ENCODE measurements around the gene KRT14.
"Not testable (repeated sequence)": the region's sequence is repeated elsewhere in the genome, so short reads cannot be mapped to it uniquely, and the experiment has no call there.

KRT14 gene

DNA sequence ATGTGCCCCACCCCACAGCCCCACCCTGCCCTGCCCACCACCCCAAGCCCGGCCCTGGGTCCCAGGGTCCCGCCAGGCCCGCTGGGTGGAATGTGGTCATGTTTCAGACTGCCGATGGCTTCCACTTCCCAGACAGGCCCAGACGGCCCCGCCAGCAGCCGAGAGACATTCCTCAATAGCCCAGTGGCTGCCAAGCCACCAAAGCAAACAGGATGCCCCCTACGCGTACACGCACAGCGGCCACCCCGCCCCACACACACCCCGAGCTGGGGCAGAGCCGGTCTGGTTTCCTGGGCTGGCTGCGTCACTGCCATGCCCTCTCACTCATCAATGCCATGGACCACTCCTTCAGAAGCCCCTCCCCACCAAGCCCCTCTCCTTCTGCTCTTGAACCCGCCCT, 38.9 kb upstream of the KRT14 start:
- H3K4me3 ChIP-seq (ENCODE audit: low read depth, low read length): no peak overlapping the region
- TF ChIP-seq, protein P1, sequence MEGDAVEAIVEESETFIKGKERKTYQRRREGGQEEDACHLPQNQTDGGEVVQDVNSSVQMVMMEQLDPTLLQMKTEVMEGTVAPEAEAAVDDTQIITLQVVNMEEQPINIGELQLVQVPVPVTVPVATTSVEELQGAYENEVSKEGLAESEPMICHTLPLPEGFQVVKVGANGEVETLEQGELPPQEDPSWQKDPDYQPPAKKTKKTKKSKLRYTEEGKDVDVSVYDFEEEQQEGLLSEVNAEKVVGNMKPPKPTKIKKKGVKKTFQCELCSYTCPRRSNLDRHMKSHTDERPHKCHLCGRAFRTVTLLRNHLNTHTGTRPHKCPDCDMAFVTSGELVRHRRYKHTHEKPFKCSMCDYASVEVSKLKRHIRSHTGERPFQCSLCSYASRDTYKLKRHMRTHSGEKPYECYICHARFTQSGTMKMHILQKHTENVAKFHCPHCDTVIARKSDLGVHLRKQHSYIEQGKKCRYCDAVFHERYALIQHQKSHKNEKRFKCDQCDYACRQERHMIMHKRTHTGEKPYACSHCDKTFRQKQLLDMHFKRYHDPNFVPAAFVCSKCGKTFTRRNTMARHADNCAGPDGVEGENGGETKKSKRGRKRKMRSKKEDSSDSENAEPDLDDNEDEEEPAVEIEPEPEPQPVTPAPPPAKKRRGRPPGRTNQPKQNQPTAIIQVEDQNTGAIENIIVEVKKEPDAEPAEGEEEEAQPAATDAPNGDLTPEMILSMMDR (conservative IDR thresholded peaks at IDR 0.05; ENCODE audit: low read depth, low read length): no peak
- no peak for DNase-seq (ENCODE audit: low read depth)

- DNase-seq (ENCODE audit: low read depth): no peak
- no peak within 1 kb of the TSS for H3K4me3 ChIP-seq (ENCODE audit: low read depth, low read length)
- TF ChIP-seq, protein P1 (conservative IDR thresholded peaks at IDR 0.05; ENCODE audit: low read depth, low read length): no peak
Observed at GRCh38 chr17:41624208-41625101, 37.8 kb upstream of the KRT14 start, which contains the start of gene KRT17. KRT17 (minus strand) TSS chr17:41624575; CDS start chr17:41624509, 66 bp downstream.

DNA sequence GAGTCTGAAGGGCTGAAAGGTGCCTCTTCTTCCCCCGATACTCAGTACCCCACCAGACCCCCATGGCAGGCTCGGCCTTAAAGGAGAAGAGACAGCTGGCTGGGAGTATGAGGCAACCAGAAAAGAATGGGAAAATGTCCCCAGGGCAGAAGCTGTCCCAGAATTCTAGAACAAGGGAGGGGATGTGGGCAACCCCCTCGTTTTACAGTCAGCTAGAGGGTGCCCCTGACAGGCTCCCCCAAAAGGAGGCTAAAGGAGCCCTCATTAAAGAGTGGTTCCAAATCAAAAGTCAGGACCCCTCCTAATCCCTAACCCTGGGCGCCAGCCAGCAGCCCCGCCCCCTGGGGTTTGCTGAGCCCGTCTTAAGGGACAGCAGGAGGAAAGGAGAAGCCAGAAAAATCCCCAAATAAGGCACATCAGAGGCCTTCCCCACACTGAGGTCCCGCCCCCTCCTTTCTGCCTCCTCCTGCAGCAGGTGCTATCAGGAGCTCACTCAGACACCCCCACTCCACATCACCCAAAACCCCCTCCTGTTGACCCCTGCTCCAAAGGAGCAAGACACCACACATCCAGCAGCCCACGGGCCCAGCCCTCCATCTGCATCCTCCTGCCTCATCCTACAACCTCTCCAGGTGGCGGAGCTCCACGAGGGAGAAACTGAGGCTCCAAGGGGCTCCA, 36.6 kb upstream of the KRT14 start:
- not testable (repeated sequence) for DNase-seq (ENCODE audit: low read depth); H3K4me3 ChIP-seq (ENCODE audit: low read depth, low read length)

DNA sequence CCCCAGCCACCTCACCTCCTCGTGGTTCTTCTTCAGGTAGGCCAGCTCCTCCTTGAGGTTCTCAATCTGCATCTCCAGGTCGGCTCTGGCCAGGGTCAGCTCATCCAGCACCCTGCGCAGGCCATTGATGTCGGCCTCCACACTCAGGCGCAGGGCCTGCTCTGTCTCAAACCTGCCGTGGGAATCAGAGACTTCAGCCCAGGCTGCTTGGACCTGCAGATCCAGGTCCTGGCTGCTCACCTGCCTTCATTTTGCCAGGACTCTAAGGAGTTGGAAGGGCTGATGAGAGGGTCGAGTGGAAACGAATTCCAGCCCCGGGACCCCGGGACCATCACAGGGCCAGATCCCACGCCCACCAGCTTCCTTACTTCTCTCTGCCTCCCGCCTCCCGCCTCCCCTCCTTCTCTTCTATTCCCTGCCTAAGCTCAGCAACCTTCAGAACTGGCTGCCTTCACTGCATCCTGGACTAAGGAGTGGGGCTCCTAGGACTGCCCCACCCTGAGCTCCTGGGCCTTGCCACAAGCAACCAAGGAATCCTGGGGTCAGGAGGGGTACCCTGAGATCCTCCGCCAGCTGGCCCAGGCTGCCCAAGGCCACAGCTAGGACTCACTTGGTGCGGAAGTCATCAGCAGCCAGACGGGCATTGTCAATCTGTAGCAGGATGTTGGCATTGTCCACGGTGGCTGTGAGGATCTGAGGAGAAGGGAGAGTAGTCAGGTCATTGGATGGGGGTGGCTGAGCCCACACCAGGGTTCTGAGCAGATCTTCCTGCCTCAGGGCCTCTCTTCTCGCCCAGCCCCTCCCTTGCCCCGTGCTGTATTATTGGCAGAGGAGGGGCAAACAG, 35.9 kb upstream of the KRT14 start:
- H3K4me3 ChIP-seq (ENCODE audit: low read depth, low read length); DNase-seq (ENCODE audit: low read depth): not testable (repeated sequence)

- TF ChIP-seq, protein P1 (conservative IDR thresholded peaks at IDR 0.05; ENCODE audit: low read depth, low read length): no peak
Observed at GRCh38 chr17:41621916-41622315, 35.2 kb upstream of the KRT14 start.

DNA sequence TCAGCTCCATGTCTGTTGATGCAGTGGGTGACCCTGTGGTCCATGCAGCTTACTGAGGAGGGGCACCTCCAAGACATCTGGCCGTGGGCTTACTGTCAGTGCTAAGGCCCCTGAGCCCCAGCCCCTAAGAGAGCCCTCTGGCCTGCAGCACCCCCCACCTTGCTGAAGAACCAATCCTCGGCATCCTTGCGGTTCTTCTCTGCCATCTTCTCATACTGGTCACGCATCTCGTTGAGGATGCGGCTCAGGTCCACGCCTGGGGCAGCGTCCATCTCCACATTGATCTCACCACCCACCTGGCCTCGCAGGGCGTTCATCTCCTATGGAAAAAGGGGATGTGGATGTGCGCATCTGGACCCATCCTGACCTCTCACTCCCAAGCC, 34.7 kb upstream of the KRT14 start:
- DNase-seq (ENCODE audit: low read depth); H3K4me3 ChIP-seq (ENCODE audit: low read depth, low read length): not testable (repeated sequence)

More at GRCh38 chr17:41621916-41622315, 35.2 kb upstream of the KRT14 start:
- DNase-seq (ENCODE audit: low read depth): no peak
- H3K4me3 ChIP-seq (ENCODE audit: low read depth, low read length): no peak overlapping the region

GRCh38 chr17:41620583-41621434, 34.1 kb upstream of the KRT14 start:
- no peak overlapping the region for H3K4me3 ChIP-seq (ENCODE audit: low read depth, low read length)
- peak; percentile 25 for DNase-seq (ENCODE audit: low read depth)
- TF ChIP-seq, protein P1 (conservative IDR thresholded peaks at IDR 0.05; ENCODE audit: low read depth, low read length): no peak

- not testable (repeated sequence) for H3K4me3 ChIP-seq (ENCODE audit: low read depth, low read length); DNase-seq (ENCODE audit: low read depth)
Observed at GRCh38 chr17:41619927-41620582, 33.4 kb upstream of the KRT14 start.

Measured in choroid plexus epithelial cell (primary cell).